ENCODE results near the gene ADGRA3. TPM values are rescaled to one million over a fixed set of nuclear protein-coding genes. Genes with fewer than 3 reads are reported as not detected.

ADGRA3 gene
- total and polyA plus RNA-seq, 2 donors (not counting 3 experiments of a cell fraction or from before 2014, with no cell fraction given), result 17.2 to 36.2 TPM

GRCh38 chr4:22454216-22454838 is 61.5 kb downstream of the ADGRA3 start:
- POLR2A ChIA-PET, result no interaction called here
- no peaks in the 10 kb centered on the region for H3K27me3 ChIP-seq (ENCODE audit: control insufficient read depth in 2 of 2, insufficient read depth in 2 of 2, low read length in 2 of 2)
- H3K9ac ChIP-seq (replicated peaks; ENCODE audit: extremely low read depth, insufficient read depth, low read length), result no peak overlapping the region
- FAIRE-seq (peak; percentile 26), DNase-seq (ENCODE audit: low read depth, low spot score) (no peak)
- no peak overlapping the region for H3K27ac ChIP-seq (ENCODE audit: insufficient read depth, low read depth, low read length)
- dilution Hi-C loops (cut with MboI; ENCODE audit: extremely low pct_ligation_motif_present, low sequenced_read_pairs) (no loop called here), intact Hi-C loops (cut with micrococcal nuclease) (no loop called here)
- H3K79me2 ChIP-seq (ENCODE audit: control insufficient read depth, insufficient read depth, low read length), result no peaks in the 10 kb centered on the region
- H3K36me3 ChIP-seq (ENCODE audit: control insufficient read depth in 2 of 2, extremely low read depth in 1 of 2, insufficient read depth in 2 of 2, low read length in 2 of 2), result no peaks in the 10 kb centered on the region
- TF ChIP-seq POLR2AphosphoS5 (IDR thresholded peaks at IDR 0.05; ENCODE audit: insufficient read depth, low read depth, low read length), result no peak
- TF ChIP-seq EZH2 (IDR thresholded peaks at IDR 0.05; ENCODE audit: borderline replicate concordance, low read depth, low read length, severe bottlenecking), result no peak
- TF ChIP-seq MYC (IDR thresholded peaks at IDR 0.05; ENCODE audit: low read depth, low read length), result no peak
- TF ChIP-seq, protein P1, sequence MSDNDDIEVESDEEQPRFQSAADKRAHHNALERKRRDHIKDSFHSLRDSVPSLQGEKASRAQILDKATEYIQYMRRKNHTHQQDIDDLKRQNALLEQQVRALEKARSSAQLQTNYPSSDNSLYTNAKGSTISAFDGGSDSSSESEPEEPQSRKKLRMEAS (IDR thresholded peaks at IDR 0.05; ENCODE audit: insufficient read depth, insufficient read length), result no peak
- TF ChIP-seq JUN (IDR thresholded peaks at IDR 0.05; ENCODE audit: borderline replicate concordance, insufficient read depth, insufficient read length, low read depth), result no peak
- no peaks in the 10 kb centered on the region for H3K4me1 ChIP-seq (ENCODE audit: control insufficient read depth, extremely low read depth, insufficient read depth, low read length)
- no peaks in the 10 kb centered on the region for H3K9me3 ChIP-seq (replicated peaks; ENCODE audit: control insufficient read depth, insufficient read depth, low read length)
- H3K4me2 ChIP-seq (ENCODE audit: insufficient read depth, low read length), result no peak overlapping the region
- H4K20me1 ChIP-seq (replicated peaks; ENCODE audit: control insufficient read depth, extremely low read depth, insufficient read depth, low read length), result no peaks in the 10 kb centered on the region
- BruUV-seq (replicated peaks), result no TSS peak
- H3K9me1 ChIP-seq (replicated peaks; ENCODE audit: control insufficient read depth, extremely low read depth, insufficient read depth, low read length), result no peaks in the 10 kb centered on the region
- H3K4me3 ChIP-seq (replicated peaks in 1 of 3; ENCODE audit: insufficient read depth in 1 of 3, low read depth in 1 of 3, low read length in 3 of 3), result no peak overlapping the region
- no peak overlapping the region for H2AFZ ChIP-seq (ENCODE audit: low read depth, low read length)
- CTCF ChIA-PET, result interaction anchor here (0.7 to 1.8 kb wide), 4 partner anchors 10 to 61 kb away, joined by 3 to 7 read pairs (median 4); no protein-coding TSS in a partner anchor

- no TSS peak for BruUV-seq (replicated peaks)
Measured at GRCh38 chr4:22444813-22445212, 71.1 kb downstream of the ADGRA3 start.

More at GRCh38 chr4:22444813-22445212, 71.1 kb downstream of the ADGRA3 start:
- no peak for DNase-seq (ENCODE audit: low read depth, low spot score)
- POLR2A ChIA-PET, result no interaction called here
- FAIRE-seq, result peak; percentile 21
- no peak overlapping the region for H3K27ac ChIP-seq (ENCODE audit: insufficient read depth, low read depth, low read length)
- no peaks in the 10 kb centered on the region for H3K9me3 ChIP-seq (replicated peaks; ENCODE audit: control insufficient read depth, insufficient read depth, low read length)
- no peaks in the 10 kb centered on the region for H4K20me1 ChIP-seq (replicated peaks; ENCODE audit: control insufficient read depth, extremely low read depth, insufficient read depth, low read length)
- no peaks in the 10 kb centered on the region for H3K4me1 ChIP-seq (ENCODE audit: control insufficient read depth, extremely low read depth, insufficient read depth, low read length)
- intact Hi-C loops (cut with micrococcal nuclease), result no loop called here
- no peak overlapping the region for H3K4me2 ChIP-seq (ENCODE audit: insufficient read depth, low read length)
- no peaks in the 10 kb centered on the region for H3K27me3 ChIP-seq (ENCODE audit: control insufficient read depth in 2 of 2, insufficient read depth in 2 of 2, low read length in 2 of 2)
- TF ChIP-seq CTCF (IDR thresholded peaks at IDR 0.05; ENCODE audit: extremely low read depth in 1 of 2, insufficient read depth in 1 of 2, low read depth in 1 of 2, low read length in 2 of 2) (no peak), FOS (IDR thresholded peaks at IDR 0.05; ENCODE audit: borderline replicate concordance, insufficient read depth, low read length) (no peak)
- H3K9ac ChIP-seq (replicated peaks; ENCODE audit: extremely low read depth, insufficient read depth, low read length), result no peak overlapping the region
- no peak overlapping the region for H3K4me3 ChIP-seq (replicated peaks in 1 of 3; ENCODE audit: insufficient read depth in 1 of 3, low read depth in 1 of 3, low read length in 3 of 3)
- H3K9me1 ChIP-seq (replicated peaks; ENCODE audit: control insufficient read depth, extremely low read depth, insufficient read depth, low read length), result no peaks in the 10 kb centered on the region
- peaks cover 0 to 2% of the 10 kb centered on the region in 2 experiments for H3K36me3 ChIP-seq (ENCODE audit: control insufficient read depth in 2 of 2, extremely low read depth in 1 of 2, insufficient read depth in 2 of 2, low read length in 2 of 2)
- H2AFZ ChIP-seq (ENCODE audit: low read depth, low read length), result no peak overlapping the region
- dilution Hi-C loops (cut with MboI; ENCODE audit: extremely low pct_ligation_motif_present, low sequenced_read_pairs), result no loop called here
- CTCF ChIA-PET, result interaction anchor here (0.6 to 2.4 kb wide), 3 partner anchors 9 to 25 kb away, joined by 3 to 15 read pairs (median 7); no protein-coding TSS in a partner anchor
- H3K79me2 ChIP-seq (ENCODE audit: control insufficient read depth, insufficient read depth, low read length), result no peaks in the 10 kb centered on the region

Measured in endothelial cell of umbilical vein (primary cell).